Ovary (tissue), 3 donors: ENCODE results near the gene SFTPD.

Experiments
- POLR2A ChIP-seq: fragments of 450-650 bp; IDR thresholded peaks from one replicate; pipeline ENCODE4 v1.6.1; 2017; ENCODE audit warnings: antibody characterized with exemption, mild to moderate bottlenecking, moderate library complexity
- TF ChIP-seq, protein P1 (sequence below), 3 donors: fragments of 450-650 bp in 2 of 3; fragments of 200-600 bp in 1 of 3; IDR thresholded peaks; one replicate each; pipeline versions ENCODE4 v1.5.1 to v1.8.0; 2016 to 2022; ENCODE audit warnings: antibody characterized with exemption in 3 of 3, mild to moderate bottlenecking in 1 of 3
- donor health status: DM: no; HTN: no; CAD: no.

- no peak for TF ChIP-seq POLR2A
- TF ChIP-seq, protein P1, sequence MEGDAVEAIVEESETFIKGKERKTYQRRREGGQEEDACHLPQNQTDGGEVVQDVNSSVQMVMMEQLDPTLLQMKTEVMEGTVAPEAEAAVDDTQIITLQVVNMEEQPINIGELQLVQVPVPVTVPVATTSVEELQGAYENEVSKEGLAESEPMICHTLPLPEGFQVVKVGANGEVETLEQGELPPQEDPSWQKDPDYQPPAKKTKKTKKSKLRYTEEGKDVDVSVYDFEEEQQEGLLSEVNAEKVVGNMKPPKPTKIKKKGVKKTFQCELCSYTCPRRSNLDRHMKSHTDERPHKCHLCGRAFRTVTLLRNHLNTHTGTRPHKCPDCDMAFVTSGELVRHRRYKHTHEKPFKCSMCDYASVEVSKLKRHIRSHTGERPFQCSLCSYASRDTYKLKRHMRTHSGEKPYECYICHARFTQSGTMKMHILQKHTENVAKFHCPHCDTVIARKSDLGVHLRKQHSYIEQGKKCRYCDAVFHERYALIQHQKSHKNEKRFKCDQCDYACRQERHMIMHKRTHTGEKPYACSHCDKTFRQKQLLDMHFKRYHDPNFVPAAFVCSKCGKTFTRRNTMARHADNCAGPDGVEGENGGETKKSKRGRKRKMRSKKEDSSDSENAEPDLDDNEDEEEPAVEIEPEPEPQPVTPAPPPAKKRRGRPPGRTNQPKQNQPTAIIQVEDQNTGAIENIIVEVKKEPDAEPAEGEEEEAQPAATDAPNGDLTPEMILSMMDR (IDR thresholded peaks at IDR 0.05) = no peak
These were observed 7.8 kb downstream of the SFTPD start for GRCh38 chr10:79941146-79941545.
